GM18861 (cell line): Measurements from ENCODE around the gene UCK2.
A peak's percentile ranks its signal among the peaks of the same experiment; 100 is the strongest.

Experiments used
- ATAC-seq: cut with Tn5 transposase; IDR thresholded peaks from one replicate; pipeline ENCODE4 v1.9.1; 2021; ENCODE audit not compliant: unreplicated experiment

Gene UCK2

GRCh38 chr1:165855010-165855838 is 27.8 kb downstream of the UCK2 start:
- no peak for ATAC-seq

GRCh38 chr1:165856021-165856420 is 28.6 kb downstream of the UCK2 start:
- ATAC-seq, result no peak

GRCh38 chr1:165856606-165857005 is 29.2 kb downstream of the UCK2 start:
- ATAC-seq, result no peak

- peak; percentile 95 for ATAC-seq
These were observed 29.8 kb downstream of the UCK2 start for GRCh38 chr1:165857046-165857801.

GRCh38 chr1:165858364-165858823 is 31.0 kb downstream of the UCK2 start:
- no peak for ATAC-seq

- ATAC-seq, result no peak
These were observed 31.8 kb downstream of the UCK2 start for GRCh38 chr1:165858967-165859845.

GRCh38 chr1:165860065-165860464 is 32.7 kb downstream of the UCK2 start:
- ATAC-seq, result no peak

- no peak for ATAC-seq
These were observed 34.5 kb downstream of the UCK2 start for GRCh38 chr1:165861911-165862310.

- no peak for ATAC-seq
These were observed 35.0 kb downstream of the UCK2 start for GRCh38 chr1:165862448-165862847.

- ATAC-seq, result no peak
These were observed 35.9 kb downstream of the UCK2 start for GRCh38 chr1:165863346-165863745.

- no peak for ATAC-seq
These were observed 38.4 kb downstream of the UCK2 start for GRCh38 chr1:165865633-165866340.

- no peak for ATAC-seq
These were observed 41.9 kb downstream of the UCK2 start for GRCh38 chr1:165869343-165869742.

- peak; percentile 72 for ATAC-seq
These were observed 44.1 kb downstream of the UCK2 start for GRCh38 chr1:165871311-165872067.

GRCh38 chr1:165873481-165873880 is 46.1 kb downstream of the UCK2 start:
- ATAC-seq, result no peak

GRCh38 chr1:165874643-165875042 is 47.2 kb downstream of the UCK2 start:
- ATAC-seq, result no peak

- no peak for ATAC-seq
These were observed 47.8 kb downstream of the UCK2 start for GRCh38 chr1:165875171-165875570.

- no peak for ATAC-seq
These were observed 48.2 kb downstream of the UCK2 start for GRCh38 chr1:165875604-165876003.

GRCh38 chr1:165876121-165876520 is 48.7 kb downstream of the UCK2 start:
- peak; percentile 34 for ATAC-seq

- no peak for ATAC-seq
These were observed 50.0 kb downstream of the UCK2 start for GRCh38 chr1:165877411-165877810.
